H1 (cell line): ENCODE results near the gene MAP3K15. TPM values are rescaled to one million over a fixed set of nuclear protein-coding genes. Genes with fewer than 3 reads are reported as not detected.
A peak's percentile ranks its signal among the peaks of the same experiment; 100 is the strongest.

Source experiments
- CTCF ChIA-PET: fragments of 300-600 bp; sonication (Branson Sonifier 250); formaldehyde crosslinking; loops from one replicate; lab custom pipeline; 2021; ENCODE audit not compliant: partially characterized antibody; lab: Charles Lee
- POLR2A ChIA-PET: fragments of 300-600 bp; sonication (Branson Sonifier 250); formaldehyde crosslinking; loops from one replicate; lab custom pipeline; 2021; ENCODE audit warnings: inconsistent platforms; ENCODE audit not compliant: partially characterized antibody; lab: Charles Lee
- DNase-seq, 2 experiments: peaks; one replicate each; pipeline versions ENCODE4 v3.0.0 to v3.0.0-alpha.2; 2010 to 2022; ENCODE audit warnings: low spot score in 2 of 2, low read depth in 1 of 2, mixed read lengths in 1 of 2
- FAIRE-seq: peaks from 2 replicates; lab custom pipeline; 2011; peaks lifted over from hg19 to GRCh38; lab: Jason Lieb, UNC
- H2AFZ ChIP-seq: 2 replicates; pipeline ENCODE4 v1.8.1; 2012; ENCODE audit warnings: low read length, inconsistent platforms
- H2AK5ac ChIP-seq: 2 replicates; pipeline ENCODE4 v1.6.1; 2013; ENCODE audit warnings: low read depth, low read length
- H2BK120ac ChIP-seq: replicated peaks from 2 replicates; pipeline ENCODE3; 2013; ENCODE audit warnings: low read depth, low read length, inconsistent platforms
- H2BK12ac ChIP-seq: 2 replicates; pipeline ENCODE4 v1.6.1; 2013; ENCODE audit warnings: low read depth, low read length
- H2BK15ac ChIP-seq: 2 replicates; pipeline ENCODE4 v1.6.1; 2013; ENCODE audit warnings: low read length
- H2BK20ac ChIP-seq: 2 replicates; pipeline ENCODE4 v1.6.1; 2013; ENCODE audit warnings: low read length
- H2BK5ac ChIP-seq: 2 replicates; pipeline ENCODE4 v1.6.1; 2013; ENCODE audit warnings: low read depth, low read length
- H3K14ac ChIP-seq: 2 replicates; pipeline ENCODE4 v1.6.1; 2013; ENCODE audit warnings: inconsistent platforms; ENCODE audit not compliant: insufficient read length
- H3K18ac ChIP-seq: 2 replicates; pipeline ENCODE4 v1.6.1; 2013; ENCODE audit warnings: low read length; ENCODE audit errors: extremely low read depth
- H3K23ac ChIP-seq: 2 replicates; pipeline ENCODE4 v1.6.1; 2013; ENCODE audit warnings: inconsistent platforms; ENCODE audit not compliant: insufficient read length
- H3K23me2 ChIP-seq: 2 replicates; pipeline ENCODE4 v1.6.1; 2013; ENCODE audit warnings: low read depth, low read length
- H3K27ac ChIP-seq: 2 replicates; pipeline ENCODE4 v1.6.1; 2011; ENCODE audit warnings: low read depth, low read length, inconsistent platforms
- H3K27me3 ChIP-seq, 4 experiments: replicated peaks in 1 of 4; 1 replicate in 1 of 4; 2 replicates in 3 of 4; pipeline versions ENCODE4 v1.6.1 to v1.8.1; 2011 to 2013; ENCODE audit warnings: low read length in 3 of 4, mild to moderate bottlenecking in 3 of 4, inconsistent platforms in 2 of 4, mixed read lengths in 2 of 4, moderate library complexity in 1 of 4; ENCODE audit not compliant: control insufficient read depth in 3 of 4, insufficient read depth in 3 of 4; ENCODE audit errors: extremely low read depth in 1 of 4
- H3K36me3 ChIP-seq, 4 experiments: 2 replicates each; pipeline versions ENCODE4 v1.6.1 to v1.8.1; 2011 to 2013; ENCODE audit warnings: mild to moderate bottlenecking in 4 of 4, low read length in 3 of 4, moderate library complexity in 2 of 4, control low read depth in 1 of 4, inconsistent platforms in 1 of 4; ENCODE audit not compliant: insufficient read depth in 4 of 4, control insufficient read depth in 2 of 4
- H3K4ac ChIP-seq: replicated peaks from 2 replicates; pipeline ENCODE3; 2013; ENCODE audit warnings: low read length, low read depth, mixed read lengths, inconsistent platforms; ENCODE audit not compliant: insufficient read length
- H3K4me1 ChIP-seq, 4 experiments: replicated peaks in 1 of 4; 1 replicate in 1 of 4; 2 replicates in 3 of 4; pipeline versions ENCODE4 v1.6.1 to v1.8.1; 2011 to 2013; ENCODE audit warnings: low read length in 3 of 4, inconsistent platforms in 2 of 4, mixed read lengths in 1 of 4; ENCODE audit not compliant: insufficient read depth in 4 of 4, control insufficient read depth in 3 of 4
- H3K4me2 ChIP-seq, 2 experiments: 2 replicates each; pipeline versions ENCODE4 v1.6.1 to v1.8.1; 2011 to 2013; ENCODE audit warnings: low read depth in 2 of 2, low read length in 2 of 2, control low read depth in 1 of 2, inconsistent platforms in 1 of 2, mild to moderate bottlenecking in 1 of 2; ENCODE audit not compliant: insufficient read depth in 1 of 2
- H3K4me3 ChIP-seq, 4 experiments: fragments of 200-600, 300-600 bp in 1 of 4; sonication (generic), shearing (Covaris generic), sonication (Bioruptor Twin) in 1 of 4; 2 replicates each; pipeline versions ENCODE4 v1.5.1 to v1.8.1; 2011 to 2016; ENCODE audit warnings: low read length in 4 of 4, low read depth in 3 of 4, control low read depth in 2 of 4, inconsistent platforms in 2 of 4, mild to moderate bottlenecking in 2 of 4, mixed read lengths in 1 of 4, moderate library complexity in 1 of 4; ENCODE audit not compliant: insufficient read depth in 2 of 4; ENCODE audit errors: extremely low read depth in 1 of 4
- H3K56ac ChIP-seq: replicated peaks from 2 replicates; pipeline ENCODE3; 2013; ENCODE audit warnings: low read depth, mild to moderate bottlenecking, mixed read lengths, low read length, inconsistent platforms; ENCODE audit not compliant: insufficient read length
- H3K79me1 ChIP-seq: 2 replicates; pipeline ENCODE4 v1.6.1; 2013; ENCODE audit warnings: low read depth, low read length, control low read depth
- H3K79me2 ChIP-seq, 2 experiments: 2 replicates each; pipeline versions ENCODE4 v1.6.1 to v1.8.1; 2012 to 2013; ENCODE audit warnings: low read length in 2 of 2, mild to moderate bottlenecking in 2 of 2, inconsistent platforms in 1 of 2; ENCODE audit not compliant: insufficient read depth in 2 of 2, control insufficient read depth in 1 of 2
- H3K9ac ChIP-seq, 4 experiments: replicated peaks in 1 of 4; 1 replicate in 1 of 4; 2 replicates in 3 of 4; pipeline versions ENCODE4 v1.6.1 to v1.8.1; 2011 to 2013; ENCODE audit warnings: low read depth in 3 of 4, low read length in 3 of 4, control low read depth in 2 of 4, mild to moderate bottlenecking in 2 of 4, moderate library complexity in 2 of 4, inconsistent platforms in 1 of 4; ENCODE audit errors: extremely low read depth in 1 of 4
- H3K9me3 ChIP-seq, 2 experiments: 2 replicates each; pipeline versions ENCODE4 v1.6.1 to v1.8.1; 2012 to 2013; ENCODE audit warnings: mild to moderate bottlenecking in 2 of 2, moderate library complexity in 2 of 2, control low read depth in 1 of 2, inconsistent platforms in 1 of 2, low read depth in 1 of 2, low read length in 1 of 2, mixed read lengths in 1 of 2; ENCODE audit not compliant: insufficient read depth in 2 of 2
- H4K20me1 ChIP-seq, 2 experiments: replicated peaks in 1 of 2; 2 replicates each; pipeline versions ENCODE3 to v1.8.1; 2011 to 2013; ENCODE audit warnings: inconsistent platforms in 2 of 2, low read length in 2 of 2, mild to moderate bottlenecking in 1 of 2; ENCODE audit not compliant: insufficient read depth in 2 of 2, control insufficient read depth in 1 of 2
- H4K5ac ChIP-seq: 2 replicates; pipeline ENCODE4 v1.6.1; 2013; ENCODE audit warnings: low read length, low read depth, mixed read lengths, inconsistent platforms; ENCODE audit not compliant: insufficient read length
- H4K8ac ChIP-seq: 2 replicates; pipeline ENCODE4 v1.8.0; 2013; ENCODE audit warnings: mild to moderate bottlenecking, moderate library complexity, low read length, inconsistent platforms; ENCODE audit not compliant: insufficient read depth; ENCODE audit errors: extremely low read depth
- H4K91ac ChIP-seq: replicated peaks from 2 replicates; pipeline ENCODE3; 2013; ENCODE audit warnings: low read length, mixed read lengths, inconsistent platforms; ENCODE audit not compliant: insufficient read length
- CTCF ChIP-seq, 3 experiments: IDR thresholded peaks; 1 replicate in 2 of 3; 2 replicates in 1 of 3; pipeline versions ENCODE4 v1.5.1 to v1.6.1; 2011; ENCODE audit warnings: low read length in 3 of 3, mild to moderate bottlenecking in 3 of 3, inconsistent platforms in 2 of 3, low read depth in 1 of 3, moderate library complexity in 1 of 3; ENCODE audit not compliant: insufficient read depth in 1 of 3; ENCODE audit errors: control extremely low read depth in 1 of 3
- KDM5A ChIP-seq: fragments of 200-600 bp; IDR thresholded peaks from 2 replicates; pipeline ENCODE4 v1.7.1; 2012; ENCODE audit warnings: mild to moderate bottlenecking, low read length, inconsistent platforms, mixed read lengths
- RAD21 ChIP-seq, 2 experiments: IDR thresholded peaks in 1 of 2; conservative IDR thresholded peaks in 1 of 2; 2 replicates each; pipeline ENCODE4 v1.6.1; 2011; ENCODE audit warnings: low read depth in 2 of 2, low read length in 2 of 2, improper control_type of control experiment in 1 of 2, inconsistent platforms in 1 of 2, mild to moderate bottlenecking in 1 of 2, moderate library complexity in 1 of 2
- WGBS, 2 experiments: shearing (Covaris generic) in 1 of 2; methylation state at CpG; one replicate each; pipeline versions ENCODE4 v1.1.6 to v1.1.7; 2013 to 2015; ENCODE audit warnings: low lambda C conversion rate in 2 of 2, mixed read lengths in 2 of 2, inconsistent platforms in 1 of 2, low coverage in 1 of 2, missing lambda C conversion rate in 1 of 2; ENCODE audit not compliant: insufficient replicate concordance in 2 of 2, insufficient coverage in 1 of 2, insufficient read length in 1 of 2; ENCODE audit errors: extremely low coverage in 1 of 2, missing lambda C conversion rate in 1 of 2; 5-methylcytosine and 5-hydroxymethylcytosine counted together
- polyA plus RNA-seq, 7 experiments: library from polyadenylated mRNA; depleted of rRNA in 3 of 7; stranded (reverse) in 5 of 7; unstranded in 2 of 7; fragments of >200 nt in 5 of 7; fragments of 200-250 nt in 2 of 7; gene quantifications; 1 replicate in 5 of 7; 2 replicates in 1 of 7; 4 replicates in 1 of 7; pipeline versions ENCODE4 v1.2.1 to v1.2.3, GENCODE V29; 2011 to 2013; ENCODE audit warnings: missing spikeins in 2 of 7, mixed read lengths in 2 of 7
- total RNA-seq: library from RNA; stranded (reverse); fragmentation: NEBNext Ultra II Directional; extraction: Animal tissue kit (Norgen Biotek cat#: 25700); gene quantifications from 2 replicates; pipeline ENCODE4 v1.2.1, GENCODE V29; 2021

MAP3K15 gene
- total and polyA plus RNA-seq, 2 of the 8 experiments (the other 6 are each of a cell fraction or from before 2014, with no cell fraction given), result 1.8 to 2.4 TPM

DNA sequence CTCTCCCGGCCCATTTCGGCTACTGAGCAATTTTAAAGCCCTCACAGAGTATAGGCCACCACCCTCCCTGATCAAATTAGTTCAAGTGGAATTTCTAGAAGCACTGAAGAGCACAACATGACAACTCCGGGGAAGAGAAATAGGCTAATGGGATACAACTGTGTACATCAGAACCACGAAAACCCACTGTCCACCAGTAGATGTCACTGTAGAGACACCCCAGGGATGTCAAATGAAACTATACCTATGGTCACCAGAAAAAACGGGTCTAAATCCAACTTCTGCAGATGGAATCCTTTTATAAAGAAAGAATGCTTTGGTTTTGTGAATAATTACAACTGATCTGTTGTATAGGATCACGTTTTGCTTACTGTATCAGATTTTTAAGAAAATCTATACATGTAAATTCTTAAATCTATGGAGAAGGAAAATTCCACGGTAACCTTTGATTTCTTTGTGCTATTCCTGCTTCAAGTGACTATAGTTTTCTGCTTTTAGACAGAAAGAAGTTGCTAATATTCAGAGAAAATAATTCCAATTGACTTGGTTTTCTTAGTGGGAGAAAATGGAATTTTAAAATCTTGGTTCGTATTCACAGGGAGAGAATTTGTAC is 29.5 kb upstream of the MAP3K15 start:
- no peak overlapping the region for H3K4me2 ChIP-seq
- no peaks in the 10 kb centered on the region for H3K4me1 ChIP-seq
- H2BK12ac ChIP-seq, result no peak overlapping the region
- no peak overlapping the region for H2AFZ ChIP-seq
- 68% methylated on average over 8 of the region's 8 CpGs; no CpG with 5 or more reads in 1 of the 2 experiments for WGBS, 2 experiments
- no peak overlapping the region for H2AK5ac ChIP-seq
- no peaks in the 10 kb centered on the region for H3K9me3 ChIP-seq
- no peak overlapping the region for H3K27ac ChIP-seq
- no peaks in the 10 kb centered on the region for H4K20me1 ChIP-seq
- no peak overlapping the region for H2BK15ac ChIP-seq
- H3K79me2 ChIP-seq, result no peaks in the 10 kb centered on the region
- no peak overlapping the region for H4K5ac ChIP-seq
- H2BK20ac ChIP-seq, result no peak overlapping the region
- no peaks in the 10 kb centered on the region for H3K23me2 ChIP-seq
- no peak overlapping the region for H2BK5ac ChIP-seq
- no peak overlapping the region for H3K4me3 ChIP-seq
- H4K91ac ChIP-seq, result no peak overlapping the region
- H3K56ac ChIP-seq, result no peak overlapping the region
- H3K23ac ChIP-seq, result no peak overlapping the region
- peak in 2 of 3 experiments; percentile 44 to 66; a peak in 2 of 4 replicates for TF ChIP-seq CTCF (IDR thresholded peaks at IDR 0.05; ENCODE audit: control extremely low read depth in 1 of 3, insufficient read depth in 1 of 3, low read depth in 1 of 3, low read length in 3 of 3)
- TF ChIP-seq RAD21 (IDR thresholded peaks at IDR 0.05 in 1 of 2, conservative IDR thresholded peaks at IDR 0.05 in 1 of 2; ENCODE audit: low read depth in 2 of 2, low read length in 2 of 2), result peak; percentile 71 to 76
- no peak for TF ChIP-seq KDM5A
- DNase-seq, result no peak
- ChIA-PET CTCF (interaction anchor here (3.6 kb wide), 1 partner anchor 9 kb away, joined by 13 read pairs; no protein-coding TSS in a partner anchor), POLR2A (no interaction called here)
- no peak overlapping the region for H3K9ac ChIP-seq
- peak; percentile 99 for FAIRE-seq
- H3K36me3 ChIP-seq, result no peaks in the 10 kb centered on the region
- no peaks in the 10 kb centered on the region for H3K27me3 ChIP-seq
- H2BK120ac ChIP-seq, result no peak overlapping the region
- no peak overlapping the region for H3K4ac ChIP-seq
- no peaks in the 10 kb centered on the region for H3K79me1 ChIP-seq
- H3K14ac ChIP-seq, result no peak overlapping the region
- no peak overlapping the region for H4K8ac ChIP-seq
- no peak overlapping the region for H3K18ac ChIP-seq
